GM13977 (cell line): ENCODE data around the gene GFER.
A peak's percentile ranks its signal among the peaks of the same experiment; 100 is the strongest.

Experiments used
- DNase-seq: peaks from one replicate; pipeline ENCODE4 v3.0.0; 2012; ENCODE audit warnings: low spot score
- in situ Hi-C: fragments of 300-500 bp; cut with MboI; formaldehyde crosslinking; loops from one replicate; pipeline ENCODE4 v1.12.0; 2022; ENCODE audit warnings: low sequenced_read_pairs, low pct_unique_long_range_greater_than_20kb, mixed read lengths, inconsistent platforms; ENCODE audit not compliant: unreplicated experiment
- TF ChIP-seq, protein P1 (sequence below): IDR thresholded peaks from 2 replicates; pipeline ENCODE4 v1.5.1; 2012; ENCODE audit warnings: mild to moderate bottlenecking, control low read depth; ENCODE audit not compliant: insufficient read depth; ENCODE audit errors: extremely low read depth, missing control alignments

GFER gene

DNA sequence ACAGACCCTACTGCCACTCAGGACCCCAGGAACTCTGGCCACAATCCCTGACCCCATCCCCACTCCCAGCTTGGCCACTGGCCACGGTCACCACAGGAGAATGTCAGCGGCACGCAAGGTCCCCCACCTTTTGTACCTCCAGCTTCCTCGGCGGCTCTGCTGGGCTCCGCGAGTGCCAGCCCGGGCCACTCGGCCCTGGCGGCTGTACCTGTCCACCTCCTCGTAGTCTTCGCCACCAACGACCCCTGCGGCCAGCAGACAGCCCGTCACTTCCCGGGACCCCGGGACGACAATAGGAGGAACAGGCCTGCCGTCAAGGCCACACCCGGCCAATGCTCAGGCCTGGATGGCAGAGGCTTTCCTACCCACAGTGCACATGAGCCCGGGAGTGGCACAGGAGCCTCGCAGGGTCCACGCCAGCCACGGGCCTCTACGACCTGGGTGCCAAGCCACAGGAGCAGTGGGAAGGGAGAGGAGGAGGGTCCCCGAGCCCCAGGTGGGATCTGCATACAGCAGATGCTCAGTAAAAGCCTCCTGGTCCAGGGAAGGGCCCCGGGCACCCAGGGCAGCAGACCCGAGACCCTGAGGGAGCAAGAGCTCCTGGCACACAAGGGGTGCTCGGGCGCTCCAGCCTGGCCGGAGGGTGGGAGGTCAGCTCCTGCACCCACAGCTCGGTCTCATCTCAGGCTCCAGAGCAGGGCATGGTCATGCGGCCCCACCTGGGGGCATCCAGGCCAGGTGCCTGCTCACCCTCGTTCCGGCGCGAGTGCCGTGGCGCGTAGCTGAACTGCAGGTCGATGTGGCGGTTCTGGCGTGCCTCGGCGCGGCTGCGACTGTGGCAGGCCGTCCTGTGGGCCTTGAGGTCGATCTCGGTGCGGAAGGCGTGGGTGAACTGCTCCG lies 17.7 kb downstream of the GFER start:
- in situ Hi-C loops = no loop called here
- no peak for DNase-seq
- TF ChIP-seq, protein P1, sequence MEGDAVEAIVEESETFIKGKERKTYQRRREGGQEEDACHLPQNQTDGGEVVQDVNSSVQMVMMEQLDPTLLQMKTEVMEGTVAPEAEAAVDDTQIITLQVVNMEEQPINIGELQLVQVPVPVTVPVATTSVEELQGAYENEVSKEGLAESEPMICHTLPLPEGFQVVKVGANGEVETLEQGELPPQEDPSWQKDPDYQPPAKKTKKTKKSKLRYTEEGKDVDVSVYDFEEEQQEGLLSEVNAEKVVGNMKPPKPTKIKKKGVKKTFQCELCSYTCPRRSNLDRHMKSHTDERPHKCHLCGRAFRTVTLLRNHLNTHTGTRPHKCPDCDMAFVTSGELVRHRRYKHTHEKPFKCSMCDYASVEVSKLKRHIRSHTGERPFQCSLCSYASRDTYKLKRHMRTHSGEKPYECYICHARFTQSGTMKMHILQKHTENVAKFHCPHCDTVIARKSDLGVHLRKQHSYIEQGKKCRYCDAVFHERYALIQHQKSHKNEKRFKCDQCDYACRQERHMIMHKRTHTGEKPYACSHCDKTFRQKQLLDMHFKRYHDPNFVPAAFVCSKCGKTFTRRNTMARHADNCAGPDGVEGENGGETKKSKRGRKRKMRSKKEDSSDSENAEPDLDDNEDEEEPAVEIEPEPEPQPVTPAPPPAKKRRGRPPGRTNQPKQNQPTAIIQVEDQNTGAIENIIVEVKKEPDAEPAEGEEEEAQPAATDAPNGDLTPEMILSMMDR = no peak

DNA sequence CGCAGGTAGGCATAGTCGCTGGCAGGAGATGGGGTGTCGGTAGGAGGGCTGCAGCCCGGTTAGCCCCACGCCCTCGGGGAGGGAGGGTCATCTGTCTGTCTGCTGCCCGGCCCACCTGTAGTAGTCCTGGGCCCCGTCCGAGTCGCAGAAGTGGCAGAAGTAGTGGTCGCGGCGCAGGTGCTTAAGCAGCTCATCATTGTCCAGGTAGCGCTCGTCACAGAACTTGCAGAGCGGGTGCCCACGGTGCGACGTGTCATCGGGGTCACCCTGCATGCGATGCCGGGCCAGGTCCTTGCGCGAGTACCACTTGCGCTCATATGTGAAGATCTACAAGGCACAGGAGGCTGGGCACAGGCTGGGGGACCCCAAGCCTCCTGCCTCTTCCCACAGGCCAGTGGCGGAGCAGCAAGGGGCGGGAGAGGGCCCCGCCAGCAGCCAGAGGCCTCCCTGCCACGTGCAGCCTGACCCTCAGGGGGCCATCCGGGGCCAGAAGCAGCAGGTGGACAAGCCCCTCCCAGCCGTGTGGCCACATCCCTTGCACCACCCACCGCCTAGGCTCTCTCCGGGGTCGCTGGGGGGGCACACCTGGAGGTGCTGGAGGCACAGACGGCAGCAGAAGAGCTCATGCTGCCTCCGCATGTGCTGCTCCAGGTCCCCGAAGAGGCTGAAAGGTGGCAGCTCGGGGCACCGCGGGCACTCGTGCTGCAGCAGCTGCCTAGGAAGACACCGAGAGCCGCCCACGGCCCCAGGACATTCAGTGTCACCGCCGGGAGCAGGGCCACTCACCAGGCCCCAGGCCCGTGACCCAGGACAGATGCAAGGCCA lies 18.6 kb downstream of the GFER start:
- no peak for DNase-seq
- TF ChIP-seq, protein P1 = no peak

DNA sequence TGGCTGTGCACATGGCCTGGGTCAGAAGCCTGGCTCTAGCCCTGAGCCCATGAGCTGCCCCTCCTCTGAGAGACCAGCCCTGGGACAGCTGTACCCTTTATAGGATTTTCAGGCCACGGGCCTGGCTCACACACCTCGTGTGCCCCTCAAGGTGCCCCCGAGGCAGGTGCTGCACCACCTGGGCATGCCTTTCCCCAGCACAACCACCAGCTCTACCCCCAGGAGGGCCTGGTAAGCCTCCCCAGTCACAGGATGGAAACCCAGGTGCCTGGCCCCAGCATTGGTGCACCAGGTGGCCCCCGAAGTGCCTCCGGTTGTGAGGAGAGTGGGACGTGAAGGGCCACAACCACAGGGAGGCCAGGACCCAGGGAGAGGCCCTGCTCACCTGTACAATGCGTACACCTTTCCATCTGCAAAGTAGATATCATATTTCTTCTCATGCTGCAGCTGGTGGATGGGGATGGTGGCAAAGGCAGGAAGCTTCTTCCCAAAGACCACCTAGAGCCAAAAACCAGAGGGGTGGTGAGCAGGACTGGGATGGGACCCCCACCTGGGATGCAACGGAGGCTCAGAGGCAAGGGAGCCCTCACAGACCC lies 19.3 kb downstream of the GFER start:
- TF ChIP-seq, protein P1 = no peak
- no peak for DNase-seq
- in situ Hi-C loops = no loop called here

More for the DNA sequence above, 18.6 kb downstream of the GFER start:
- in situ Hi-C loops = no loop called here

DNA sequence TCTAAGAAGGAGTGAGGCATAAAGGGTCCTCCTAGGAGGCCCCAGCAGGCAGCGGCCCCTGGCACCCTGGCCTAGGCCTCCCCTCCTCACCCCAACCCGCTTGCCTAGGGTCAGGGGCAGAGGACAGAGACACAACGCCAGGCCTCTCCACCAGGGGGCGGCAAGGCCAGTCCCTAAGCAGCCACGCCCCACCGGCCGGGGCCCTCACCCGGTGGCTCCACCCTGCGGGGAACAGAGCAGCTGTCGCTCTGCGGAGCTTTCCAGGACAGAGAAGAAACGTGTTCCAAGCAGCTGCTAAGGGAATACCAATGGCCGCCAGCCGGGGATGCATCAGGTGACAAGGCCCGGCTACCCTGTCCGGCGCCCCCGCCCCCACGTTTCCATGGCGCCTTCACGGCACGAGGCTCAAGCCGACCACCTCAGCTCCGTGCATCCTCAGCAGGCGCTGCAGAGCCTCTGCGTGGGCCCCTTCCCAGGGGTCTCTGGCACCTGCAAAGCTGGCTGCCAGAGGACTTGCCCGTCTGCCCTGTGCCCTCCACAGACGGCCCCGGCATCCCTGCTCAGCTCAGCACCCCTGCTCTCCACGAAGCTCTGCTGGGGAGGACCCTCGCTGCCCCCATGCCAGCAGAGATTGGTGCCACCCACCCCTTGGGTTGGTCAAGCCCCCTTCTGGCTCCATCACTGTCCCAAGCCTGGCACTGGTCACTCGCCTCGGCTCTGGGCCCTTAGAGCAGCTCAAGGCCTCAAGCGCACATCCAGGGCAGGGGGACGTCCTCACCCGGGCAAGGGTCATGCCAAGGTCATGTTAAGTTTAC lies 20.0 kb downstream of the GFER start:
- in situ Hi-C loops = no loop called here
- TF ChIP-seq, protein P1 = peak; percentile 98
- DNase-seq = peak; percentile 95

DNA sequence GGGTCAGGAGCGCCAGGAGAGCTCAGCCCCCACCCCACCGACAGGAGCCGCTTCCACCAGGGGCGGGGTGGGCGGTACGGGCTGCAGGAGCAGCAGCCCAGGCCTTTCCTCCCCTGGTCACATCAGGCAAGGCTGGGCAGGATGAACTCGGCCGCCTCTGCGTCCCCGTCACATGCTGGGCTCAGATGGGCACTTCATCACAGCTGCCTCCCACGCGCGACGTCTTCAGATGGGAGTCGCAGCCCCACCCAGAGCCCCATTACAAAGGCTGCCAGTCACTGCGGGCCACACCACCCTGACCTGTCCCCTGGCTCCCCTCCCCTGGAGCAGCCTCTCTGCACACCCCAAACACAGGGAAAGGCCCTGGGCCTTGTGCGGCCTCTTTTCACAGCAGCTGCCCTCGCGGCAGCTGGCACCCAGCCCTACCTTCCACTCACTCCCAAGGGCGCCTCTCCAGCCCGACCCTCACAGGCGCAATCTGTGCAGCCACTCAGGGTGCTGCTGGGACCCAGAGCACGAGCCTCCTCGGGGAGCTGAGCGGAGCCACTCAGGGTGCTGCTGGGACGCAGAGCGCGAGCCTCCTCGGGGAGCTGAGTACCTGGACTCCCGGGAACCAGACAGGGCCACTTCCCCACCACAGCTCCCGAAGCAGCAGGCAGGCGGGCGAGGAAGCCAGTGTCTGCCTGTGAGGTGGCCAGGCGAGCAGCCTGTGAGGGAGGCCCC lies 21.0 kb downstream of the GFER start:
- no peak for DNase-seq
- in situ Hi-C loops = no loop called here

More for the DNA sequence above, 21.0 kb downstream of the GFER start:
- TF ChIP-seq, protein P1 = no peak
